Thymus (tissue), 11 donors: ENCODE data around the gene LRATD1. TPM values are rescaled to one million over a fixed set of nuclear protein-coding genes. Genes with fewer than 3 reads are reported as not detected.

Source experiments
- DNase-seq, 9 donors: peaks; one replicate each; pipeline ENCODE4 v3.0.0-alpha.2; 2013; ENCODE audit warnings: low spot score in 9 of 9, low read depth in 6 of 9, missing footprints in 1 of 9
- H3K27ac ChIP-seq, 2 donors: one replicate each; pipeline ENCODE4 v1.5.1; 2013; ENCODE audit warnings: control low read depth in 1 of 2, low read depth in 1 of 2, low read length in 1 of 2, mild to moderate bottlenecking in 1 of 2, moderate library complexity in 1 of 2
- H3K27me3 ChIP-seq, 2 donors: one replicate each; pipeline ENCODE4 v1.5.1; 2013; ENCODE audit warnings: low read length in 1 of 2; ENCODE audit not compliant: control insufficient read depth in 2 of 2, insufficient read depth in 1 of 2
- H3K36me3 ChIP-seq, 2 donors: one replicate each; pipeline ENCODE4 v1.5.1; 2013; ENCODE audit warnings: low read length in 1 of 2, mild to moderate bottlenecking in 1 of 2, moderate library complexity in 1 of 2; ENCODE audit not compliant: control insufficient read depth in 2 of 2, insufficient read depth in 2 of 2
- H3K4me1 ChIP-seq, 2 donors: one replicate each; pipeline ENCODE4 v1.5.1; 2013; ENCODE audit warnings: low read length in 2 of 2; ENCODE audit not compliant: control insufficient read depth in 2 of 2, insufficient read depth in 2 of 2
- H3K4me3 ChIP-seq, 2 donors: one replicate each; pipeline ENCODE4 v1.5.1; 2013; ENCODE audit warnings: low read length in 2 of 2, control low read depth in 1 of 2, mild to moderate bottlenecking in 1 of 2
- H3K9me3 ChIP-seq, 2 donors: one replicate each; pipeline ENCODE4 v1.5.1; 2013; ENCODE audit warnings: low read length in 1 of 2, mild to moderate bottlenecking in 1 of 2; ENCODE audit not compliant: control insufficient read depth in 2 of 2, insufficient read depth in 1 of 2
- WGBS: extraction: QIAGEN DNeasy Blood & Tissue Kit; methylation state at CpG from one replicate; pipeline ENCODE4 v1.1.7; 2013; 5-methylcytosine and 5-hydroxymethylcytosine counted together
- polyA plus RNA-seq: library from polyadenylated mRNA; stranded (reverse); fragments of 200-250 nt; gene quantifications from one replicate; pipeline ENCODE4 v1.2.3, GENCODE V29; 2013
- total RNA-seq: library from RNA; stranded (reverse); fragments of 120-200 nt; gene quantifications from one replicate; pipeline ENCODE4 v1.2.4, GENCODE V29; 2013
- donor health status: healthy.

Gene LRATD1
- total and polyA plus RNA-seq, 2 donors = 2.1 to 9.4 TPM

- Histone ChIP-seq H3K36me3 (no peaks in the 10 kb centered on the region), H3K4me1 (no peaks in the 10 kb centered on the region), H3K27ac (no peak overlapping the region), H3K9me3 (no peaks in the 10 kb centered on the region), H3K4me3 (no peak overlapping the region), H3K27me3 (peaks cover 7 to 15% of the 10 kb centered on the region in 2 donors)
- 78% methylated on average over 3 of the region's 3 CpGs for WGBS
- no peak for DNase-seq
These were observed 5.6 kb upstream of the LRATD1 start for GRCh38 chr2:14626873-14627272.

GRCh38 chr2:14628901-14629300 lies 3.6 kb upstream of the LRATD1 start:
- no peak overlapping the region for H3K4me3 ChIP-seq
- H3K36me3 ChIP-seq = no peaks in the 10 kb centered on the region
- H3K4me1 ChIP-seq = no peaks in the 10 kb centered on the region
- DNase-seq = no peak
- 82% methylated on average over 2 of the region's 2 CpGs for WGBS
- H3K9me3 ChIP-seq = peaks cover 0 to 5% of the 10 kb centered on the region in 2 donors
- peaks cover 27 to 35% of the 10 kb centered on the region in 2 donors for H3K27me3 ChIP-seq
- H3K27ac ChIP-seq = peak overlapping the region in 1 of 2 donors; percentile 26

- no peak for DNase-seq
- peaks cover 0 to 10% of the 10 kb centered on the region in 2 donors for H3K9me3 ChIP-seq
- H3K36me3 ChIP-seq = no peaks in the 10 kb centered on the region
- no peaks in the 10 kb centered on the region for H3K4me1 ChIP-seq
- 51% methylated on average over 3 of the region's 3 CpGs for WGBS
- no peak overlapping the region for H3K27ac ChIP-seq
- H3K4me3 ChIP-seq = no peak overlapping the region
- peaks cover 54 to 61% of the 10 kb centered on the region in 2 donors for H3K27me3 ChIP-seq
These were observed 994 bp upstream of the LRATD1 start for GRCh38 chr2:14631406-14632040.

GRCh38 chr2:14633061-14633460 lies 544 bp downstream of the LRATD1 start:
- no peaks in the 10 kb centered on the region for H3K4me1 ChIP-seq

GRCh38 chr2:14633461-14634181 lies 1.1 kb downstream of the LRATD1 start:
- Histone ChIP-seq H3K4me1 (no peaks in the 10 kb centered on the region), H3K4me3 (no peak overlapping the region), H3K9me3 (peaks cover 0 to 10% of the 10 kb centered on the region in 2 donors), H3K27me3 (peaks cover 54 to 62% of the 10 kb centered on the region in 2 donors), H3K27ac (no peak overlapping the region), H3K36me3 (no peaks in the 10 kb centered on the region)
- 8% methylated on average over 42 of the region's 42 CpGs for WGBS
- no peak for DNase-seq

More at GRCh38 chr2:14633061-14633460, 544 bp downstream of the LRATD1 start:
- no peaks in the 10 kb centered on the region for H3K36me3 ChIP-seq
- peaks cover 54 to 62% of the 10 kb centered on the region in 2 donors for H3K27me3 ChIP-seq
- peaks cover 0 to 10% of the 10 kb centered on the region in 2 donors for H3K9me3 ChIP-seq
- H3K4me3 ChIP-seq = no peak overlapping the region
- WGBS = 17% methylated on average over 13 of the region's 13 CpGs
- DNase-seq = no peak
- H3K27ac ChIP-seq = no peak overlapping the region

DNA sequence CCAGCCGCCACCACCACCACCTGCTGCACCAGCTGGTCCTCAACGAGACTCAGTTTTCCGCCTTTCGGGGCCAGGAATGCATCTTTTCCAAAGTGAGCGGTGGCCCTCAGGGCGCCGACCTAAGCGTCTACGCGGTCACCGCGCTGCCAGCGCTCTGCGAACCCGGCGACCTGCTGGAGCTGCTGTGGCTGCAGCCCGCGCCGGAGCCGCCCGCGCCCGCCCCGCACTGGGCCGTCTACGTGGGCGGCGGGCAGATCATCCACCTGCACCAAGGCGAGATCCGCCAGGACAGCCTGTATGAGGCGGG lies 1.6 kb downstream of the LRATD1 start:
- Histone ChIP-seq H3K4me3 (no peak overlapping the region), H3K4me1 (no peaks in the 10 kb centered on the region), H3K27me3 (peaks cover 54 to 58% of the 10 kb centered on the region in 2 donors), H3K9me3 (peaks cover 0 to 10% of the 10 kb centered on the region in 2 donors), H3K36me3 (no peaks in the 10 kb centered on the region), H3K27ac (no peak overlapping the region)
- no peak for DNase-seq
- 8% methylated on average over 31 of the region's 31 CpGs for WGBS

DNA sequence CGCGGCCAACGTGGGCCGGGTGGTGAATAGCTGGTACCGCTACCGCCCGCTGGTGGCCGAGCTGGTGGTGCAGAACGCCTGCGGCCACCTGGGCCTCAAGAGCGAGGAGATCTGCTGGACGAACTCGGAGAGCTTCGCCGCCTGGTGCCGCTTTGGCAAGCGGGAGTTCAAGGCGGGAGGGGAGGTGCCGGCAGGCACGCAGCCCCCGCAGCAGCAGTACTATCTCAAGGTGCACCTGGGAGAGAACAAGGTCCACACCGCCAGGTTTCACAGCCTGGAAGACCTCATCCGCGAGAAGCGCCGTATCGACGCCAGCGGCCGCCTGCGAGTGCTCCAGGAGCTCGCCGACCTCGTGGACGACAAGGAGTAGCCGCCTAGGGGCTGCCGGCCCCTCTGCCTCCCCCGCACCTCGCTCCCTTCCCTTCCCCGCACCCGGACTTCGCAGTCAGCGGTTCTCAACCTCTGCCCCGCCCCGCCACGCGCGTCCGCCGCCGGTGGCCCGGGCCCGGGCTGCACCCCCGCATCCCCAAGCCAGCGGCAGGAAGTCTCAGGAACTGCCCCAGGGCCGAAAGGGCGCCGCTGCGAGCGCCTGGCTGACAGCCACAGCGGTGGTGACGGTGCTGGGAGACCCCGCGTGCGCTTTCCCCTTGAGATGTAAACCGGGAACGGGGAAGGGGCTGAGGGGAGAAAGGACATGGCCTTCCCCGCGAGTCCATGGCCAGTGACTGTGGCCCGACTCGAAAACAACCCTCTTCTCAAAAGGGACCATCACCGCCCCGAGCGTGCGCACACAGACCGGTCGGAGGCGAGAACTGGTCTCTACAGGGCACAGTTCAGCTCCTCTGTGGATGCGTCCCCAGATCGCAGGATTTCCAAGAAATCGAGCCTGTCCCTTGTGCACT lies 2.2 kb downstream of the LRATD1 start:
- Histone ChIP-seq H3K4me1 (no peaks in the 10 kb centered on the region), H3K27ac (peak overlapping the region; percentile 62 to 64), H3K9me3 (peaks cover 0 to 10% of the 10 kb centered on the region in 2 donors), H3K27me3 (peaks cover 54 to 58% of the 10 kb centered on the region in 2 donors), H3K36me3 (no peaks in the 10 kb centered on the region), H3K4me3 (peak overlapping the region; percentile 20 to 22)
- 4% methylated on average over 81 of the region's 81 CpGs for WGBS
- peak in 1 of 9 donors; percentile 9 for DNase-seq

- H3K4me1 ChIP-seq = no peaks in the 10 kb centered on the region
These were observed 2.9 kb downstream of the LRATD1 start for GRCh38 chr2:14635391-14635871.

More at GRCh38 chr2:14635391-14635871, 2.9 kb downstream of the LRATD1 start:
- DNase-seq = peak in 1 of 9 donors; percentile 9
- peak overlapping the region; percentile 20 to 22 for H3K4me3 ChIP-seq
- H3K27ac ChIP-seq = peak overlapping the region; percentile 62 to 64
- H3K27me3 ChIP-seq = peaks cover 54 to 58% of the 10 kb centered on the region in 2 donors
- peaks cover 0 to 10% of the 10 kb centered on the region in 2 donors for H3K9me3 ChIP-seq
- 3% methylated on average over 24 of the region's 24 CpGs for WGBS
- H3K36me3 ChIP-seq = no peaks in the 10 kb centered on the region
